Midbrain (tissue), 1 donor: ENCODE data around the gene LTA4H.

ENCODE experiments used
- DNase-seq: peaks from one replicate; lab custom pipeline; 2025; lab: John Stamatoyannopoulos, UW

The LTA4H gene

DNA sequence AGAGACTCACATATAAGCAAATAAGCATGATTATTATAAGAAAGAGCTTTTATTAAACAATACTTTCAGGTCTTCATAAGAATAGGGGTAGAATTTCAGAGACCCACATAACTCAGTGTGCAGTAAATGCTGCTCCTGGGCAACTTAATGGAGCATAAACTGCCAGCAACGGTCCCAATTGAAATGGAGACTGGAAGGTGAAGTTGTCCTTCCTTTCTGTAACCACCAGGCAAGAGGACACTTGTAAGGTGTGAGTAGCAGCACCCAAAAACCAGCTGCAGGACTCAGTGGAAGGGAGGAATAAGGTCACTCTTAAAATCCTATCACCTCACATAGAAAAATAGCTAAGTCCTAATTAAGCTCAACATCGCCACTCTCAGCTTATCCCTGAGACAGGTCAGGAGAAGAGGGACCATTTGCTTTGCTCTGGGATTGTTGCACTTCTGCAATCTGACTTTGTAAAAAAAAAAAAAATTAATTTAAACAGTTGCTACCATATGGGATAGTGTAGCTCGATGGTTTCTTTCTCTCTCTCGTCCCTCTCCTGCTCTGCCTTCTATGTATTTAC is 22.7 kb upstream of the LTA4H start:
- no peak for DNase-seq

DNA sequence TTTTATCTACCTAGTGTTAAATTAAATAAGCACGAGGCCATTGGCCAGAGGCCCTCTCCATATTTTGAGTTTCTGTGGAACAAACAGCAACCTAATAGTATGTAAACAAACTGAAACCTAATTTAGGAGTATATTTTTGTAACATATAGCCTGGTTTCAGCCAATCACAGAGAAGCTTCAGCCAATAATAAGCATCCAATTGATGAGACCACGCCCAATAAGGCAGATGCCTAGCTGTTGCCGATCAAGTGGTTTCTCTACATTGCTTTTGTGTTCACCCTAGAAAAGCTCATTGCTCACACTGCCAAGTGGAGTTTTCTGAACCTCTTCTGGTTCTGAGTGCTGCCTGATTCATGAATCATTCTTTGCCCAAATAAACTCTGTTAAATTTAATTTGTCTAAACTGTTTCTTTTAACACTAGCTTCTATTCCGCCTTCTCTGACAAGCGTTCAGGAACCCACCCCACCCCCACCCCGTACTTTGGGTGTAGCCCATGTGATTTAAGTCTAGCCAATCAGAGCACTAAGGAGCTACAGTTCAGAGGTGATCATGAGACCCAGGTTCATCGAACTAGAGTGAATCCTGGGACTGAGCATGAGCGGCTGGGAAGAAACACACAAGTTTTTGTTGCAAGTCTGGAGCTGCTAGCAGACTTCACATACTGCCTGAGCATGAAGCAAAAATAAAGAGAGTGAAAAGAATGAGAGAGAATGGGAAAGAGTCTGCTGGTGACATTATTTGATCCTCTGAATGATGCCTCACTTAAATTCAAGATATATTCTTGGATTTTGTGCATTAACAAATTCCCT is 21.5 kb upstream of the LTA4H start:
- DNase-seq = no peak

DNA sequence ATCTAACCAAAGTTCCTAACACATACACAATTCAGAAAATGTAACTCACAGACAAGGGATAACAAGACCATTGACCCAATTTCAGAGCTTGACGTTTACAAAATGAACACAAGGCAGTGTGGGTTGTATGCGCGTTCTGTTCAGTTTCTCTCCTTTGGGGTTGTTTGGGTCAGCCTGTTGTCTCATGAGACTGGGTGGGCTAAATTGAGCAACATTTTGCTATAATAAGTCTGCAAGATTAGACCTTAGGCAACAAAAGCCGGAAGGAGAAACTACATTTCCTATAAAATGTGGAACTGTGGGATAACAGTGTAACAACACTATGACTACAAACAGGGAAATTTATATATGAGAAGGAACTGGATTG is 18.8 kb upstream of the LTA4H start:
- no peak for DNase-seq

DNA sequence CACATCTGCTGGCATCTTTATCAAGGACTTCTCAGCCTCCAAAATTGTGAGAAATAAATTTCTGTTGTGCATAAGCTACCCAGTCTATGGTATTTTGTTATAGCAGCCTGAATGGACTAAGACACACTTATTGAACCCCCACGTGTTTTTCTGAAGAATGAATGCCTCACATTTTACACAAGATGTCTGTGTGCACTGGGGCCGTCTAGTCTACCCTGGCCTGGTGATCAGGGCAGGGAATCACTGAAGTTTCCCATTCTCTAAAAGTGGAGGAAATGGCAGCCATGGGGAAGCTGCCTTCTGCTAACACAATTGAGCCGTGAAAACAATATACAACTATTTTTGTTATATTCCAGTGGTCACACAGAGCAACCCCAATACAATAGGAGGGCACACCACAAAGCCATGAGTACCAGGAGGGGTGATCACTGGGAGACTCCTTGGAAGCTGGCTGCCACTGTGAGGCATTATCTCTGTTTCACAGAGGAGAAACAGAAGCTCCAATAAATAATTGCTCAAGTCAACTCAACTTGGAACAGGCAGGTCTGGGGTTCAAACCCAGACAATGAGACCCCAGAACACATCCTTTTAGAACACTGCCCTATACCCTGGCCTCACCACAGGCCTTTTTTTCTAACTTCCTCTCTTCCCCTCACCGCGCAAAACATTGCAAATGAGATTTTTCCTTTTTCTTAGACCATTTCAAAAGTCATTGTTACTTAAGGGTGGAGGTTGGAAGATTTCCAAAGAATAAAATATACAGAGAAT is 18.3 kb upstream of the LTA4H start:
- DNase-seq = no peak

DNA sequence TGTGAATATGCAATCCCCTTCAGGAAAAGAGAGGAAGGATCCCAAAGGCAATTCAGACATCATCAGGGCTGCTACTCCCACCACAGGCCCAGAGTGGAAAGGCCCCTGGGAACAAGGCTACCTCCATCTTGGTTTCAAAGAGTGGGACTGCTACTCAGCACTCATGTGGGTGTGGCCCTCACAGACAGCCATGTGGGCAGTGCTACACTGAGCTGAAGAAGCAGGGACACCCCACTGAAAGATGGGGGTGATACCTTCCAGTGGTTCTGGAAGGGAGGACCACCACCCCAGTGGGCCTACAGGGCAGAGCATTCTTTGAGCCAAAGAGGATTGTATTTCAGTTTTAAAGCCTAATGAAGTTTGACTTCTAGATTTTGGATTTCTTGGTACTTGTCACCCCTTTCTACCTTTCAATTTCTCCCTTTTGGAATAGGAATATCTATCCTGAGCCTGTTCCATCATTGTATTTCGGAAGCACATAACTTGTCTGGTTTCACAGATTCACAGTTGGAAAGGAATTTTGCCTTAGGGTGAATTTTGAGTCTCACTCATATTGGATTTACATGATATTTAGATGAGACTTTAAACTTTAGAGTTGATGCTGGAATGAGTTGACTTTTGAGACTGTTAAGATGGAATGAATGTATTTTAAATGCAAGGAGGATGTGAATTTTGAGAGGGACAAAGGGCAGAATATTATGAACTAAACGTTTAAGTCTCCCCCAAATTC is 16.5 kb upstream of the LTA4H start:
- no peak for DNase-seq

DNA sequence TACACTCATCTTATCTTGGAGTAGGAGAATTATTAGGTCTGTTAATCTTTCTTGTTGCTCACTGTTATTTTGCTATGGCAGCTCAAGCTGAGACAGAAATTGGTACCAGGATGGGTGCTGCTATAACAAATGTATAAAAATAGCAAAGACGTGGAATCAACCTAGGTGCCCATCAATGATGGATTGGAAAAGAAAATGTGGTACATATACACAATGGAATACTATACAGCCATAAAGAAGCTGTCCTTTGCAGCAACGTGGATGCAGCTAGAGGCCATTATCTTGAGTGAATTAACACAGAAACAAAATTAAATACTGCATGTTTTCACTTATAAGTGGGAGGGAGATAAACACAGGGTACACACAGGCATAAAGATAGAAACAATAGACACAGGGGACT is 14.8 kb upstream of the LTA4H start:
- DNase-seq = no peak

DNA sequence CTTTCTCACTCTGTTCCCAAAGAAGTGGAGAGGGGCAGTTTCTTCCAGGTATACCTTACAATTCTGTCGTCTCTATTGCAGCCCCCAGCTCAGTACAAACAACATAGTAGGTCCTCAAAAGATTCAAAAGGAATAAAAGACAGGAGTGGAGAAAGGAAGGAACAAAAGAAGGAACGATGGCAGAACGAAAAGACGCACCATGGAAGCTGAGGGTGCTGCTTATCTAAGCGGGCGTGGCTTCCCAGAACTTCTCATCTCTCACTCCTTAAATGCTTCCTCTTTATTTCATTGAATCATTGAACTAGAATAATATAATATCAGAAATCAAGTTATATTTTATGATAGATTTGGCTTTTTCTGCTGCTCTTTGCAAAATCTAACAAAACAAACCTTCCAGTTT is 13.7 kb upstream of the LTA4H start:
- DNase-seq = no peak

DNA sequence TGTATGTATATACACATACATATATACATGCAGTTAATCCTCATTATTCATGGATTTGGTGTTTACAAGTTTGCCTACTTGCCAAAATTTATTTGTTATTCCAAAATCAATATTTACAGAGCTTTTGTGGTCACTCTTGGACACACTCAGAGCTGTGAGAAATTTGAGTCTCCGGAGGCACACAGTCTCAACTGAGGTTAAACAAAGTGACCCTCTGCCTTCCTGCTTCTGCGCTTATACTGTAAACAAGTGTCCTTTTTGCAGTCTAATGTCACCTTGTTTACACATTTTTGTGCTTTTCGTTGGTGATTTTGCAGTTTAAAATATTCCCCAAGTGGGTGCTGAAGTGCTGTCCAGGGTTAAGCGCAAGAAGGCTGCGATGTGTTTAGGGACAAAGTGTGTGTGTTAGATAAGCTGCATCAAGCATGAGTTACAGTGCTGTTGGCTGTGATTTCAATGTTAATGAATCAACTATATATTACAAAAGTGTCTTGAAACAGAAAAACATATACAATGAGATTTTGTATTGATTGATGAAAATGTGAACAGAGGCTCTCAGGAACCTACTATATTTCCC is 13.1 kb upstream of the LTA4H start:
- DNase-seq = no peak

DNA sequence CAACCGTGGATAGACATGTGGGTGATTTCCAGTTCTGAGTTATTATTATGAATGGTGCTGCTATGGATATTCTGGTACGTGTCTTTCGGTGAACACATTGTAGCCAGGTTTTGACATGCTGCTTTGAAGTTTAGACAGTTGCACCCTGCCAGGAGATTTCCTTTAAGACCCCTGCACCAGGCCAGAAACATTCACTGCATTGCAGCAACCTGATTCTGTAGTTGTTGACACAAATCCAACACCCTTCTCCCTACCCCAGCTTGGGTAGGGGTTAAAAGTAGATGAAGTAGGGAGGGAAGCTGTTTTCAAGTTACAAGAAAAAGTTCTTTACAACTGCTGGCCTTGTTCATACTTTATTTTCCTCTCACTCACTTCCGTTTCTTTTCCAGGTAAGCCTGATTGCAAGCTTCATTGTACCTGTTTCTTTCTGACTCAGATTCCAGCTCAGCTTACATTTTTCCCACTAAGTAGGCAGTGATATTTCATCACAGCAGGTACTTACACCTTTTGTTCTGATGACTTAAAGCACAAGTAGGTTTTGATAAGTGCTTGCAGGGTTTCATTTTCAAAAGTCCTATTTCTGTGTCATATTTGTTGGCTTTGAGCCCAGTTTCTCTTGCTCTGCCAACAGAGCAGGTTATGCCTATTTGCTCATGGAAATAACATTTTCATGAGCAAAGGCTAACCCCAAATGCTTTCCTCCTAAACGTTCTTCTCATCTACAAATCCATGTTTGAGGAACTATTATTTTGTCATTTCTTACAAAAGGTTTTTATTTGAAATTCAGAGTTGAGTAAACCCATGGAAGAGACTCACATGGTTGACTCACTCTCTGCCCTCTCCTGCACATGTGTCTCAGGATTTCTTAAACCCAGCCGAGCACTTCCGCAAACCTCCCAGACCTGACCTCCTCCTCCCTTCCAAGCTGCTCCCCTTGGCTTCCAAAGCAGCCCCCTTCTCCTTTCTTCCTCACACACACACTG is 12.1 kb upstream of the LTA4H start:
- no peak for DNase-seq

DNA sequence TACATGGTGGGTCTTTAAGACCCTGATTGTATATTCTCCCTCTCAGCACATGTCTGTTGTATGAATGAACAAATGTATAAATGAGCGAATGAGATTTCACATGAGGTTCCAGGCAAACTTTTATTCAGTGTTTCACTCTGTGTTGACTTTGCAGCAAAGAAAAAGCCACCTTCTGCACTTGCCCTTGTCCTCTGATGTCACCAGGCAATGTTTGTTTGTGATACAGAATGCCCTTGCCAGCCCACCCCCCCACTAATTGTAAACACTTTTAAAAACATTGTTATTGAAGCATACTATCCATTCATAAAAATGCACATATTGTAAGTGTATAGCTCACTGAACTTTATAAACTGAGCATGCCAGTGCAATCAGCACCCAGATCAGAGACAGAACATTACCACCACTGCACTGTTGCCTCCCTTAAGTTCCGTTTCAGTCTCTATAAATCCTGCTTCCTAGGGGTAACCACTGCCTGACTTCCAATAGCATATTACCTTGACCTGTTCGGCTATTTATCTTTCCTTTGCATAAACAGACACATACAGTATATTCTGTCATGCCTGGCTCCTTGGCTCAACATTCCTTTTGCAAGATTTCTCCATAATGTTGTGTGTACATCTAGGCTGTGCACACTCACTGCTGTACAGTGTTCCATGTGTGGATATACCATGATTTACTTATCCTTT is 11.3 kb upstream of the LTA4H start:
- no peak for DNase-seq

DNA sequence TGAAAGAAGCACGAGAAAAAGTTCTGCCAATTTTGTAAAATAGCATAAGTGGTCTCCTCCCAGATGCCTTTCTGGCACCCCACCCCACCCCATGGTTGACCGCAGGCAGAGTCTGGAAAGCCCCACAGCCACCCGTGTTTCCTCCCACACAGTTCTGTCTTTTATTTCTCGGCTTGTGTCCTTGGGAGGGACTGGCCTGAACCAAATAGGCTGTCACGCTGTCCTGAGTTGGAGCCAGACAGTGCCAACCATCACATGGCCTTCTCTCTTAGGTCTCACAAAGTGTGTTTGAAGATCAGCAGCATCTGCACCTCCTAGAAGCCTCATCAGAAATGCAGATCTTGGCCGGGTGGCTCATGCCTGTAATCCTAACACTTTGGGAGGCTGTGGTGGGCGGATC is 10.2 kb upstream of the LTA4H start:
- no peak for DNase-seq

DNA sequence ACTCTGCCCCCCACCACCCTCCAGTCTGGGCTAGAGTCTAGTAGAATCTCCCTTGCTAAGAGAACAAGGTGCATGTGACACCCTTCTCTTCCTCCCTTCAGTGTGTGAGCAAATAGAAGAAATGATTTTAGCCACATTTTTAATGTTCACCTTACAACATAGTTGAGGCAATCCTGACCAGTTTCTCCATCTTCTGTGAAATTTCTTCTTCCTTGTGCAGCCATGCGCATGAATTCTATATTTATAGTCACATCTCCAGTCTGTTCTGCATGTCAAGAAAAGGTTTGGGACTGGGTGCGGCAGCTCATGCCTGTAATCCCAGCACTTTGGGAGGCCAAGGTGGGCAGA is 9.5 kb upstream of the LTA4H start:
- DNase-seq = no peak

DNA sequence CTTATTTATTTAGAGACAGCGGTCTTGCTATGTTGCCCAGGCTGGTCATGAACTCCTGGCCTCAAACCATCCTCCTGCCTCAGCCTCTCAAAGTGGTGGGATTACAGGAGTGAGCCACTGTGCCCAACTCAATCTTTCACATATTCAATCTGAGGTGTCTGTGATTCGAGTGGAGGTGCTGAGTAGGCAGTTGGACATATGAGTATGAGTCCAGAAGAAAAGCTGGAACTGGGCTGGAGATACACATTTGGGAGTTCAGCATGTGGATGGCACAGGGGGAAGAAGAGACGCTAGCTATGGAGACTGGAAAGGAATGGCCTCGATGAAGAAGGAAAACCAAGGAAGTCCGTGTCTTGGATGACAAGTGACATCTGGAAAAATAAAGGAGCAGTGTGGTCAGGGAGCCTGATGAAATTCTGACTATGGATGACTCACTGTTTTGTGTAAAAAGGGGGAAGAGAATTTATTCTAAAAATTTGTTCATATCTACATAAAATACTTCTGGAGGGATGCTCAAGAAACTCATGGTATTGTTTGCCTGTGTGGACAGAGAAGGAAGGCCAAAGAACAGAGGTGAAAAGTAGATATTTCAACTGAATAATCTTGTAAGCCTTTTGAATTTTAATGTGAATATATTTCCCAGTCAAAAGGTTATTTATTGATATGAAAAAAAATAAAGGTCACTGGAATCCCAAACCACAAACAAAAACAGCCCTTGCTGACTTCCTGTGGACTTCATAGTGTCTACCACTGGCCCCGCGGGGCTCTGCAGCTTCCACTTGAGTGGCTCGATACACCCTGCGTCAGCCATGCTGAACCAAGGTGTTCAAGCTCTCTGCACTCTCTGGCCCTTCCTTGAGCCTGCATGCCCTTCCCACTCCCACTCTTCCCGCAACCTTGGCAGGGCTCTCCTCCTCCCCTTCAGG is 8.9 kb upstream of the LTA4H start:
- DNase-seq = no peak

DNA sequence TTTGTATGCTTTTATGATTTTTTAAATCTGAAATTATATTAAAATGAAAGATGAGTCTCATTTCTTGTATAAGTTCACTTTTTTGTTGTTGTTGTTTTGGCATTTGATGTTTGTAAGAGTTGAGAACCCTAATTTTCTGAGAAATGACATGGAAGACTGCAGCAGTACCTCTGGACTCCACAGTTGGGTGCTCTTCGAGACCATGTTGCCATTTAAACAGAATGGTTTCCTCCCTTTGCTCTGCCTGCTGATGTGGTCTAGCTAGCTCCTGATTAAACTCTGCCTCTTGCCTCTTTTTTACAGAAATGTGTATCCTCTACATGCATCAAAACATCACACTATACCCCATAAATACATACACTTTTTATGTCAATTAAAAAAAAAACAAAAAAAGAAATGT is 5.8 kb upstream of the LTA4H start:
- DNase-seq = no peak

DNA sequence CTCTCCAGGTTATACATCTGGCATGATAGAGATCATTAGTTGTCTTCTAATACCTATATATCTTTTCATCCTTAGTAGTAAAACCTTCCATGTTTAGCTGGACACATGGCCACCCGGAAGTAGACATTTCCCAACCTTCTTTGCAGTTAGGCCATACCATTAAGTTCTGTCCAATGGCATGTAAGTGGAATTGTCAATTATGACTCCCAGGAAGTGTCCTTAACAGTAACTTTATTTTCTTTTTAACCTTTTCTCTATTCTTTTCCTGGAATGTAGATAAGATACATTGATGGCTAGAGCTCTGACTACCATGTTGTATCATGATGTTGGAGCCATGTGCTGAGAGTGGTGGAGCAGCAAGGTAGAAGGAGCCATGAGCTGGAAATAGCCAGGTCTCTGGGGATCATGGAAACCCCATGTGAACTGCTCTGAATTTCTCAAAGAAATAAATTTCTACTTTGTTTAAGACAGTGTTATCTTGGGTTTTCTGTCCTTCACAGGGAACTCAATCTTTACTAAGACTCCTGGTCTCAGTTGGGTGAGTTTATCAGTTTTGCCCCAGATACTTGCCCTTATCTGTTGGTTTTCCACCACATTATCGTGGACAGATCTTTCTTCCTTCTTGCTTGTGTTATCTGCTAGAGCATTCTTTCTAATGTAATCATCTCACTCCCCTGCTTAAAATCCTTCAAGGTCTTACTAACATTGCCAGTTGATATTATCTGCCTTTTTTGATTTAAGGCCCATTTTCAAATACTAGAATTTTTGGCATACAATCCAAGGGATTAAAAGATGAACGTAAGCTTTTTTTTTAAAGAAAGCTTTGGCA is 5.1 kb upstream of the LTA4H start:
- no peak for DNase-seq

DNA sequence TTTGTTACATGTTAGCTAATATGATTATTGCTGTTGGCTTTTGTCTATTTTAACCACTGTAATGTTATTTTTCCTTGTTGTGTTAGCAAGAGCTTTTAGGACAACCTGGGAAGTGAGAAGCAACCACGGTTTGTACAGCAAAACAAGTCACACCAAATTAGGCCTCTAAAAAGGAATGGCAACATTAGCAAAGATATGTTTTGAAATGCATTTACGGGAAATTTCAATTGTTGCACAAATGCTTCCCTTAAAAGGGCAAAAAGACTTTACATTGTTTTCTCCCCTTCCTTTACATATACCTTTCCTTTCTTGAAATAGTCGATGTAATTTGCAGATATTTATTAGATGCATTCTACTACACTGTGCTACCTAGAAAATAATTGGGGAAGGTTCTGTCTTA is 4.1 kb upstream of the LTA4H start:
- DNase-seq = no peak

DNA sequence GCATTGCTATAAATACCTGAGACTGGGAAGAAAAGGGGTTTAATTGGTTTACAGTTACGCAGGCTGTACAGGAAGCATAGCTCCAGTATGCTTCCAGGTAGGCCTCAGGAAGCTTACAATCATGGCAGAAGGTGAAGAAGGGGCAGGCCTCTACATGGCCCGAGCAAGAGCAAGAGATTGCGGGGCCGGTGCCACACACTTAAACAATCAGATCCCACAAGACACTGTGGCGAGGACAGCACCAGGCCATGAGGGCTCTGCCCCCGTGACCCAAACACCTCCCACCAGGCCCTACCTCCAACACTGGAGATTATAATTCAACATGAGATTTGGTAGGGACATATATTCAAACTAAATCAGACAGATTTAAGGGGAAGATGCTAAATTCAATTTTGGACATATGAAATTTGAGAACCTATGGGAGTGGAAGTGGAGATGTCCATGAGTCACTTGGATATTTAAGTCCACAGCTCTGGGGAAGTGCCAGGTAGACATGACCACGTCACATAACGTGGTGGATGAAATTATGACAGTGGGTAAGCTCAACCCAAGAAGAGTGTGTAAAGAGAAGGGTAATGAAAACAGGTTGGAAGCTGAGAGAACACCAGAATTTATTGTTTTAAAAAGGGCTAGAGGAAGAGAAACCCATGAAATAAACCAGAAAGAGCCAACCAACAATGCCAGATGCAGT is 1.5 kb upstream of the LTA4H start:
- no peak for DNase-seq
